ENCODE data around the gene PCDHGA11.

DNA sequence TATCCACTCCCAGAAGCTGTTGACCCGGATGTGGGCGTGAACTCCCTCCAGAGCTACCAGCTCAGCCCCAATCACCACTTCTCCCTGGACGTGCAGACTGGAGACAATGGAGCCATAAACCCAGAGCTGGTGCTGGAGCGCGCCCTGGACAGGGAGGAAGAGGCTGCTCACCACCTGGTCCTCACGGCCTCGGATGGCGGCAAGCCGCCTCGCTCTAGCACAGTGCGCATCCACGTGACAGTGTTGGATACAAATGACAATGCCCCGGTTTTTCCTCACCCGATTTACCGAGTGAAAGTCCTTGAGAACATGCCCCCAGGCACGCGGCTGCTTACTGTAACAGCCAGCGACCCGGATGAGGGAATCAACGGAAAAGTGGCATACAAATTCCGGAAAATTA is 27.6 kb upstream of the PCDHGA11 start:
- TF ChIP-seq GATA2 (IDR thresholded peaks at IDR 0.05; ENCODE audit: low read depth, low read length) (no peak), GATA3 (IDR thresholded peaks at IDR 0.05; ENCODE audit: low read depth, low read length) (no peak)
